ENCODE data around the gene DOK4.

DOK4 gene

DNA sequence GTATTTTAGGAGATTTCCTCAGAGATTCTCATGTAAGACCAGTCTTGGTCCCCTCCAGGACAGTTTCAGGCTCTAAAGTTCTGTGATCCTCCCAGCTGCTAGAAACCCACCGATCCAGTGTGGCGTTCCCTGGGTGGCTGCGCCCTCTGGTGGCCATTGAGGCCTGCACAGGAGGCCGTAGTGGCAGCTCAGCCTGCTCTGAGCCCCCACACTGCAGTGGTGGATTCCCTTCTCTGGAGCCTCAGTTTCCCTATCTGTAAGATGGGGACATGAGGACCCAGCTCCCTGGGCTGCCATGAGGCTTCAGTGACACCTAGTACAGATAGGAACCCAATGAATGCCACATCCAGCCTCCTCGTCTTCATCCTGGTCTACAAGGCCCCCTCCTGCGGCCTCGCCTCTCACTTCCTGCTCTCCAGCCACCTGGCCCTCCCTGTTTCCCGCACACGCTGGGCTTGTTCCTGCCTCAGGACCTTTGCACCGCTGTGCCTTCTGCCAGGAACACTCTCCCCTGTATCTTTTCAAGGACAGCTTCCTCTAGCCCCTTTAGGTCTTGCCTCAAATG is 33.6 kb upstream of the DOK4 start:
- peak; percentile 92 for DNase-seq (ENCODE audit: low spot score)

GRCh38 chr16:57518922-57519321 is 32.6 kb upstream of the DOK4 start:
- DNase-seq (ENCODE audit: low spot score): no peak

- no peak for DNase-seq (ENCODE audit: low spot score)
These were observed 32.2 kb upstream of the DOK4 start for GRCh38 chr16:57518520-57518919.

DNA sequence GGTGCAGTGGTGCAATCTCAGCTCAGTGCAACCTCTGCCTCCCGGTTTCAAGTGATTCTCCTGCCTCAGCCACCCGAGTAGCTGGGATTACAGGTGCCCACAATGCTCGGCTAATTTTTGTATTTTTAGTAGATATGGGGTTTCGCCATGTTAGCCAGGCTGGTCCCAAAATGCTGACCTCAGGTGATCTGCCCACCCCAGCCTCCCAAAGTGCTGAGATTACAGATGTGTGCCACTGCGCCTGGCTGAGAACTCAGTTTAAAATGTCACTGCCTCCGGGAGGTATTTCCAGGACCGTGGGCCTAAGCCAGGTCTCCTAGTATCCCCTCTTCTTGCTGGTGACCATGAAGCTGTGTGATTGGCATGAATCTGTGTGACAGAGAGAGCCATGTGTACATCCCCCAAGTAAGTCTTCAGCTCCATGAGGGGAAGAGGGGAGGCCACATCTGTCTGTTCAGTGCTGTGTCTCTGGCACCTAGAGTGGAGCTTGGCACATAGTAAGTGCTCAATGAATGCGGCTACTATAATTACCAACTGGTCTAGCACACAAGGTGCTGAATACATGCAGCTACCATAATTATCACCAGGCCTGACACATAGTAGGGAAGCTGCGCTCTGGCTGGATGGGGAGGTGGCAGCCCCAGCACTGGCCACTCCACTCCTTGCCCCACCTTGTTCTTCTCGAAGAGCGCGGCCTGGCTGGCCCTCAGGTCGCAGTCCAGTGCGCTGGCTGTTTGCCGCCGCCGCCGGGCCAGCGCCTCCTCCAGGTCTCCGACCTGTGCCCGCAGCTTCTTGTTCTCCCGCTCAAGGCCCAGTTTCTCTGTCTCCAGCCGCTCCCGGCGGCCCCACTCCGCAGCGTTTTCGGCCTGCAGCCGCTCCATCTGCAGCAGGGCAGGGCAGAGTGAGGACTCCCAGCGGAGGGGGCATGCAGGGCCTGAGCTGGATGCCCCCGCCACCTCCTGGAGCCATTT is 31.4 kb upstream of the DOK4 start:
- DNase-seq (ENCODE audit: low spot score): no peak

GRCh38 chr16:57516773-57517172 is 30.5 kb upstream of the DOK4 start:
- no peak for DNase-seq (ENCODE audit: low spot score)

- no peak for DNase-seq (ENCODE audit: low spot score)
These were observed 30.0 kb upstream of the DOK4 start for GRCh38 chr16:57516176-57516725.

- DNase-seq (ENCODE audit: low spot score): no peak
These were observed 28.7 kb upstream of the DOK4 start for GRCh38 chr16:57514791-57515600.

- DNase-seq (ENCODE audit: low spot score): no peak
These were observed 28.1 kb upstream of the DOK4 start for GRCh38 chr16:57514371-57514770.

GRCh38 chr16:57513371-57514102 is 27.2 kb upstream of the DOK4 start:
- no peak for DNase-seq (ENCODE audit: low spot score)

DNA sequence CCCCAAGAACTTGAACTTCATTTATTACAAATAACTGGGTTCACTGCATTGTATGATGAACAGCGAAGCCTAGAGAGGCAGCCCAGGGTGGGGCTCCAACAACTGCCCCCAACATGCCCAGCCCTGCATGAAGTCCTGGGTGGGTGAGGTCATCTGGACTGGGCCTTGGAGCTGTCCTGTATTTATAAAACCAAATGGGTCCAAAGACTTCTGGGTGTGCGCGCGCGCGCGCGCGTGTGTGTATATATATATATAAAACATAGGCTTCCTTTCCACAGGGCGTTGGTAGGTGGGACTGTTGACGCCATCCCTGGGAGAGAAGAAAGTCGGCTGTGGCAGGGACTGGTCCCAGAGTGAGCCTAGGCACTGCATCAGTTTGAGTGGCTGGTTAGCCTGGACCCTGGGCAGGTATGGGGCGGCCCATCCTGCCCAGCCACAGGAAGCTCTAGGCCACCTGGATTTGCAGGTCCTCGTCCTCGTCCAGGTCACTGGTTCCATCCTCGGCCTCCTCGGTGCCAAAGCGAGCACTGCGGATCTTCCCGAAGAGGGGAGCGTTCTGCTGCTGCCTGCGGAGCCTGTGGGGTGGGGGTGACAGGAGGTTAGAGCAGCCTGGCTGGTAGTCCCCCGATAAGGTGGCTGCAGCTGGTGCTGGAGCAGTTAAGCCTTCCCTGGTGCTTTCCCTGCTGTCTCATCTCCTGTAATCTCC is 26.2 kb upstream of the DOK4 start:
- no peak for DNase-seq (ENCODE audit: low spot score)

DNA sequence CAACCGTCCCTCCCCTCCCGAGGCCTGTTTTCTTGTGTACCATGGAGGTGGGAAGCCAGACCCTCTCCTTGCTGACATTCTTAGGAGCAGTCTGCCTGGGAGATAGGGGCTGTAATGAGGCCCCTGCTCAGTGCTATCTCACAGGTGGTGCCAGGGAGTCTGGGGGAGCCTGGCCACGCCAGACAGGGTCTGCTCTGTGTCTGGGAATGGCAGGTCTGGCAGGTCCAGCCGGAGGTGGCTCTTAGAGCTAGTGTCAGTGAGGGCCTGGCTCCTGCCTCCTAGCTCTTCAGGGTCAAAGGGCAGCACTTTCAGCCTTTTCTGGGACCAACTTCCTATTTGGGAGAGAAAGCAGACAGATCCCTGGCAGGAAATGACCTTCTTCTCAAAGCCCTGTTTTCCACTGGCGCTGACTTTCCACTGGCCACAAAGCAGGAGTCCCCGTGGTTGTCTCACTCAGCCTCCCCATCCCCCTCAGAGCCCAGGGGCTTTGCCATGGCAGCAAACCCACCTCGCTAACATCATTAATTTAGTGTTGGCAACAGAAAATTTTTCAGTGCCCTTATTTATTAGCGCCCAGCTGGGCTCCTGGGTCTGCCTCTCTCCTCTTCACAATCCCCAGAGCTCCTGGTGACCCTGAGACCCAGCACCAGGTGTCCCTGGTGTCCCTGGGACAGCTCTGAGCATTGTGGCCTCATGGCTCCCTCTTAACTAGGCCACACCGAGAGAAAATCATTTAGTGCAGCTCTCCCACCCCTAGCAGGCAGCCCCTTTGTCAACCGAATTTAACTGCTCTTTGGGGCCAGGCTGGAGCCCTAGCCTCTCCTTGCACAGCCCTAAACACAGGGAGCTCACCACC is 24.0 kb upstream of the DOK4 start:
- no peak for DNase-seq (ENCODE audit: low spot score)

DNA sequence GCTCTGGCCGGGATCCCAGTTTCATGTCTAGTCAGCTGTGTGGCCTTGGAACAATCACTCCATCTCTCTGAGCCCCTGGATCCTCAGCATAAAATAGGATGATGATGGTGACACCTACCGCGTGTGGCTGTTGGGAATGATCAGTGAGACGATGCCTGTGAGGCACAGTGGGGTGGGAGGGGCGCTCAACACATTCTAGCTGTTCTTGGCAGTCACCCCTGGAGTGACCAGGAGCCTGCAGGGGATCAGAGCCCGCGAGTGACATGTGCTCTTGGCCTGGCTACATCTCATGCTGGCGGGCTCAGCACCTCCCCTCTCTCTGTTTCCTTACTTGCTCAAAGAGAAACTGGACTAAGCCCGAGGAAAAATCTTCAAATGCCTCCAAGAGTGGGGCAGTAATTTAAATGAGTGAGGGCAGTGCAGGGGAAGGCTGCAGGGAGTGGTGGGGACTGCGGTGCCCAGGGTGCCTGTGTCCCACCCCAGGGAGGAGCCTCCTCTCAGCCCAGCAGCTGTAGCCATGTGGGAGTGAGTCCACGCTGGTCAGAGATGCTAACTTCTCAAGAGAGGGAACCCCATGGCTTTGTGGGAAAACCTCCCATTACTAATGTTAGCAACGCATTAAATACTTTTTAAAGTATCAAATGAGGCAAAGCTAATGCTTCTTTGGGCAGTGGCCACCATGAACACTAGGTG is 23.1 kb upstream of the DOK4 start:
- DNase-seq (ENCODE audit: low spot score): no peak

DNA sequence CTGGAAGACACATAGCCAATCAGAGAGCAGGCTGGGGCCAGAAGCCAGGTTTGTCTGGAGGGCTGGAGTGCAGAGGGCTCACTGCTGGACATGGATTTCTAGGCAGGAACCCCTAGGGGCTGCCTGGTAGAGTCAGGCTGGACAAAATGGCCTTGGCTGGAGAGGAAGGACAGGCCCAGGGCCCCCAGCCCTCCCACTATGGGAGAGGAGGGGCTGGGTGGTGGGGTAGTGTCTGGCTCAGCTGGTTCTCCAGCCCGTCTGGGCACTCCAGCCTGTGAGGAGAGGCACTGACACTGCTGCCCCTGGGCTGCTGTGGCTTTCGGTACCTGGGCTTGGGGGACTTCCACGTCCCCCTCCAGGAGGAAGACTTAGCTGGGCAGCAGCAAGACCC is 21.7 kb upstream of the DOK4 start:
- no peak for DNase-seq (ENCODE audit: low spot score)

DNA sequence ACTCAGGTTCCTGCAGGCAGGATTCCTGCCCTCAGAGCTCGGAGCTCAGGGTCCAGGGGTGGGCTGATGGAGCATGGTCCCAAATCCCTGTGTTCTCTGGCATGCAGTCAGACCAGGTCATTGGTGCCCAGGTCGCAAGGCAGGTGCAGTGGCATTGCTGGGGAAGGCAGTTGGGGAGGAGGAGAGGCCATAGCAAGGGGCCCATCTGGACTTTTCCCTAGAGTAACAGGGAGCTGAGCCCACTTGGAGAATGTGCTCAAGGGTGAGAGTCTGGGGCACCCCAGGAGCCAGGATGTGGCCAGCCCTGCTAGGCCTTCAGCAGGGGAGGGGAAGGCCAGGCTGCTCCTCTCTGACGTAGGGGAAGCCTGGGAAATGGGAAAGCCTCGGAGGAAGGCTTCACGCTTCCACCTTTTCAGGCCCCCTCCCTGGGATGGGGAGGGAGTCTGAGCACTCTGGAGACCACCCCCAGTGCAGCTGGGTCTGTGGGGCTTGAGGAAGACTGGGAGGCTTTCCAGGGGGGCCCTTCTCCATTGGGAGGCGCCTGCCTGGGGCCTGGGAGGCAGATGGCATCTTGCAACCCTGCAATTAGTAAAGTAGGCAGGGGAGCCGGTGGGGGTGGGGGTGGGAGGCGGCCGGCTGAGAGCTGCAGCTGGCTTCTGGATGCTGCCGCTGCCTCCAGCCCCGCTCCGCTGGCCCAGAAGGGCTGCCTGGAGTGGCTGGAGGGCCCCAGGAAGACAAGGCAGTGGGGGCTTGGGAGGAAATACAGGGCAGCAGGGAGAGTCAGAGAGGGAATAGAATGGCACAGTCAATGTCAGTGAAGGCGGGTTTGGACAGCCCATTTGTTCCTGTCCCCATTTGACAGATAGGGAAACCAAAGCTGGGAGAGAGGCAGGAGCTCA is 21.1 kb upstream of the DOK4 start:
- DNase-seq (ENCODE audit: low spot score): no peak

DNA sequence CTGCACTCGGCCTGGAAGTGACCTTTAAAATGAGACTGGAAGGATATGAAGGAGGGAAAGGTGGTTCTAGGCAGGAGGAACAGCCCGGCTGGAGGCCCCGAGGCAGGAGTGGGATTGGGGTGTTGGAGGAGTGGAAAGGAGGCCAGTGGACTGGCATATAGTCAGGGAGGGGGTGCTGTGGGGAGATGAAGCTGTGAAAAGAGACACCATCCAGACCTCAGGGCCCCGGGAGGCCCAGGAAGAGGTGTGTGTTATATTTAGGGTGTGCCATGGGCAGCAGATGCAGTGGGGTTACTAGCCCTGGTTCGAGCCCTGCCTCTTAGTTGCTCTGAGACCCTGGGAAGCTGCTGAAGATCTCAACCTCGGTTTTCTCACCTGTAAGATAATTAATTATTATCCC is 18.9 kb upstream of the DOK4 start:
- no peak for DNase-seq (ENCODE audit: low spot score)

DNA sequence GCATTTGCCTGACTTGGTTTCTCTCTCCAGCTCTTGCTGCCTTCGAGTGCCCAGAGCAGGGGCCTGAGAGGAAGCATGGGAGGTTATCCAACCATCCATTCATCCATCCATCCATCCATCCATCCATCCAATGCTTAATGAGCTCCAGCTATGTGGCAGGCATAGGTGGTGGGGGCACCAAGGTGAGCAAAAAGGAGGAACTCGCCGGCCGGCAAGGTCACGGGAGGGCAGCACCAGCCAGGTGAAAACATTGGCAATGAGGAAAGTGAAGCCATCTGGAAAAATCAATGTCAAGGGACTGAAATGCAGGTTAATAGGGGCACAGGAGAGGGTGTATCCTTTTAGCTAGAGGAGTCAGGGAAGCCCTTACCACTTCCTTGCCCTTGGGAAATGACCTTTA is 18.2 kb upstream of the DOK4 start:
- no peak for DNase-seq (ENCODE audit: low spot score)

DNA sequence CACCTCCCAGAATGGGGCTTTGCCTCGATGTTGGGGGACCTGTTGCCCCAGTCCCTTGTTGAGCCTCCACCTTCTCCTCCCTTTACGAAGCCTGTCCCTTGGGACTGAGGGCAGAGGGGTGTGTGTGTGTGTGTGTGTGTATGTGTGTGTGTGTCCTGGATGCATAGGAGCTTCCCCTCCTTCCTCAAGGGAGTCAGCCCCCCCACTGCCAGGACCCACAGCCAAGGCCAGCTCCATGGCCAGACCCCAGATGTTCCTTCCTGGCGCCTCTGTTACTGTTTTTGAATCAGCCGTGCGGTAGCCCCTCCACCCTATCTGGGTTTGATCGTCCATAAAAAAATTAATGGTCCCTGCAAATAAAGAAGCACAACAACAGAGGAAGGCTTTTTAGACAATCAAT is 17.7 kb upstream of the DOK4 start:
- DNase-seq (ENCODE audit: low spot score): no peak

DNA sequence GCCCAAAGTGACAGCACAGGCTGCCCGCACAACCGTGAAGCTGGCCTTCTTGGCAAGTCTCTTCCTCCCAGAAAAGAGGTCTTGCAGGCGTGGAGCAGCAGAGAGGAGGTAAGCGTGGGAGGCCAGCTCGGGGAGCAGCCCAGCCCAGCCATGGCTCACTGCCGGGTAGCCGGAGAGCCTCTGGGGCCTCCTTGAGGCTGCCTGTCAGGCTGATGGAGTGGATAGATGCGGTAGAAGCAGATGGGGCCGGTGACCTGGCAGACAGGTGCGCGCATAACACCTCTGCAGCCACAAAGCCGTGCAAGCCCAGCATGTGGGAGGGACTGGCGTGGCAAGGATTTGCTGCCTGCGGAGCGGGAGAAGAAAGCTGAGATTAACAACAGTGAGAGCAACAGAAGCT is 17.1 kb upstream of the DOK4 start:
- DNase-seq (ENCODE audit: low spot score): no peak
